HG02610 (cell line): ENCODE measurements around the gene MLLT3.

Experiments used
- ATAC-seq: cut with Tn5 transposase; IDR thresholded peaks from one replicate; pipeline ENCODE4 v1.9.1; 2021; ENCODE audit warnings: mild to moderate bottlenecking, moderate library complexity; ENCODE audit not compliant: unreplicated experiment

MLLT3 gene

DNA sequence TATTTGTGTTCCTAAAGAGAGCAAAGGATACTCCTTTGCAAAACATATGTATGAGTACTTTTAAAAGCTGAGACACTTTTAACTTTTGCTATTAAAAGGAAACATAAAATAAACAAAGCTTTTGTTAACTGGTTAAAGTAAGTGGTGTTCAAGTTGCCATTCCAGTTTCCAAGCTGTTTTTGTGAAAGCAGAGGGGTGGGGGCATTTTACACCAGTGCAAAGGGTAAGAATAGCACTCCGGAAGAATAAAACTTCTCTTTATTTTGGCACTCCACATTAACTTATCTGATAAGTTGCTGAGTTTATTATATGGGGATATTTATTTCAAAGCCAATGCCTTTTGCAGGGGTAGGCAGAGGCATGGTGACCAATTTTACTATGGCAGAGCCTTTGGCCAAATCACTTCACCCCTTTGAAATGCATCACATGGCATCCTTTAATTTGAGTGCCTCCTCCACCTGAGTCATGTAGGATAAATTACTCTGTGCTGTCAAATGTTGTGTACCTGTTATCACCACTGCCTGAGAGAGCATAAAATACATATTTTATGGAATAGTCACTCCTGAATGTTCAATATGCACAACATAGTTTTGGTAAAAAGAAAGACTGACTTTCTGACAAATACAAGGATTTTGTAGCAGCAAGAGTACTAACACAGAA lies 62.9 kb downstream of the MLLT3 start:
- no peak for ATAC-seq

DNA sequence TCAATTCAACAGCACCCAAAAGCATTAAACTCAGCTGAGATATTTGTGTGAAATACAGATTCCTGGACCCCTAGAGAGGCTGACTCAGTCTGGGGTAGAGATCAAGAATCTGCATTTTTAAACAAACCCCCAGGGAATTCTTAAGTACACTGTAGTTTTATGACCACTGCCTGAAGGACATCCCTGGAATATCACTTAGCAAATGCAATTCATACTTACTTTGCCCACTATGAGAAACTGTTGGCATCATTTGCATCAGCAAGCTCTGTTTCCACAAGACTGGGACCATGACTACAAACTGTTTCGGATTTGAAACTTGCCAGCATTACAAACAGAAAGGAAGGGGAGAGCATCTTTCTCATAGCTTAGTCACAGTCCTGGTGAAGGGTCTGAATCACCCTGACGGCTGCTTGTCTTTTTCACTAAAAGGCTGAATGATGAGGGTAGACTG lies 63.7 kb downstream of the MLLT3 start:
- no peak for ATAC-seq

DNA sequence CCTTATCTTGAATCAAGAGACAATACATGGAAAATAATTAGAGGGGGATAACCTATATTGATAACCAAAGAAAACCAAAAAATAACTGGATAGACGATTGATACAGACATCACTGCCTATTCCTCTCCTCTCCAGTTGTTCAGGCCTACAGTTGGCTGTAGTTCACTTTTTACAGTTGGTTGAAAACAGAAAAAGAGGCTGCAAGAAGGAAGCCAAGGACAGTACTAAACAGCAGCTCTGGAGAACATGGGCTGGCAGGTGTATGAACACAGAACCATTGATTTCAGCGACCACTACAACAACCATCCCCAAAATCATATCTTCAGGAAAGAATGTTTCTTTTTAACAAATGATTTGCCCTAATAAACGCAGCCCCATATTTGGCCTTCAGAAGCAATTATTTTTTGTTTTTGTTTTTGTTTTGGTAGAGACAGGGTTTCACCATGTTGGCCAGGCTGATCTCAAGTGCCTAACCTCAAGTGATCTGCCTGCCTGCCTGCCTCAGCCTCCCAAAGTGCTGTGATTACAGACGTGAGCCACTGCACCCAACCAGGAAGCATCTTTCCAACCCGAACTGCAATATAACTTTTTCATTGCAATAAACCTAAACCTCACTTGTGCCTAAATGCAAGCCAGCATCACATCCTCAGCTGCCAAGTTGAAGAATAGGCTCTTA lies 64.3 kb downstream of the MLLT3 start:
- no peak for ATAC-seq

DNA sequence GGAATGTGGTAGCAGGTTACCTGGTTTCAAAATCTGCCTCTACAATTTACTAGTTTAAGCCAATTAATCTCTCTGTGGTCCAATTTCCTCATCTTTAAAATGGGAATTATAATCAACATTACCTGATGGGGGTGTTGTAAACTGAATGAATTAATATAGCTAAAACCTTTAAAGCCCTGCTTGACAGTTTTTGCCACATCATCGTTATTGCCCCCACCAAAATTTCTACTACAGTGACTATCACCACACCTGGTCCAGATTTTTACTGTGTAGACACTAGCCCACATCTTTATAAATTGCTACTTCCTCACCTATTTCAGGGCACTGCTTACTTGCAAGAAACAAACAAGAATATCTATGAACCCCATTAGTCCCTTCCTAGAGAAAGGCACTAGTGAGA lies 65.0 kb downstream of the MLLT3 start:
- no peak for ATAC-seq

DNA sequence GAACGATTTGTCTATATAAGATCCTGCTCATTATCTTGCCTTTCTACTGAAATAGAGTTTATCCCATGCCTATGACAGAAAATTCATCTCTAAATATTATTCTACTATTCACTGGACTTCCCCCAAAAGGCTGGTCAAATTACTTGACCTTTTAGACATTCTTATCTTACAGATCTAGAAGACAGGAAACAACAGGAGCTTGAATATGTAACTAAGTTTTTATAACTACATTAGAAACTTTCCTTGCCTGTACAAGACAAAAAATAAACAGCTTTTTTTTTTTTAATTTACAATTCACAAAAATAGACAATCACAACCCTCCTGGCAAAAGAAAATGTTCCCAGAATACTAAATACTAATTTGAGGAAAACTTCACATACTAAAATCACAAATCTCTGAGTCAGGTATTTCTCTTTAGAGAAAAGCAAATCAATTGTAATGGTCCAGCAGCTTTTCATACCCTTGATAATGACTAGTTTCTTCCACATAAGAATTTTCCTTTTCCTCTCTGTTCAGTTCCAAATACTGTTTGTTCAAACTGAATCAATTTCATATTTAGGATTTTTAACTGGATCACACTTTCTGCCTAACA lies 68.6 kb downstream of the MLLT3 start:
- no peak for ATAC-seq

DNA sequence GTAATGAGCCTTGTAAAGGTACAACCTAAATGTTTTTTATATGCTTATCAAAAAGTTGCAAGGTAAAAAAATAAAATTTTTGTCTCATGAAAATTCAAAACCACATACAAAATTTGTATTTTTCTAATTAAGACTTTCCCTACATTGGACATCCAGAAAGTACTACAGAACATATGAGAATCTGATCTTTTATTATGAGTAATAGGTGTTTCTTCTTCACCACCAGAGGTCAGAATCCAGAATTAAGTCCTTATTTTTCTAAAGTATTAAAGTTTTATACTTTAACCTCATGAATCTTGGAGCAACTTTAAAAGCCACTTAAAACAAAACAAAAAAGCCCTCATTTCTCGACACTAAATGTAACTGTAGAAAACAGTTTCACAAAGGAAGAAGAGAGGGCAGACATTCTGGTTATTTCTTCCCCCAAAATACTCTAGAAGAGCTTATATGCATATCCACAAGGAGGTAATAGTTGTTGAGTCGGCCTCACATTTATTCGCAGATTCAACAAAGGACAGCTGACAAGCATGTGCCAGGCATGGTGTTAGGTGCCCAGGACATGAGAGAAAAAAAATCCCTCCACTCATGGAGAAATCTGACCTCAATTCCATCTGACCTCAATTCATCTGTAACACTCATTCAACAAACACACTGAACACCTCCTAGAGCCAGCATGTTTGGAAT lies 69.3 kb downstream of the MLLT3 start:
- ATAC-seq, result peak; percentile 36

- peak; percentile 58 for ATAC-seq
These were observed 70.5 kb downstream of the MLLT3 start for GRCh38 chr9:20551835-20552234.

DNA sequence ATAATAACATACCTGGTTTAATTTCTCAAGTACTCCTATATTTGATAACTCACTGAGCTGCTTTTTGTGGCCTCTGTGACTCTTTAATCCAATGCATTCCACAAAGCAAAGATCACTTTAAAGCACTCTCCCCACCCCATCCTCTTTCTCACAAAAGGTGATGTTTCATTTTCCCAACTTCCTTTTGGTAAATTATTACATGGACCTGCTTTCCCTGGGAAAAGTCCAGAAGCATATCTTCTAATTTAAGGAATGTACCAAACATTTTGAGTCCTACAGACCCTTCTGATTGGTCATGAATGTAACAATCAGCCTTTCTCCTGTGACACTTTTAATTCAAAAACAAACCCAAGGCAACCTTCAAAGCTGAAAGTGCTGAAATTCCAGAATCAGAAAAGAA lies 71.1 kb downstream of the MLLT3 start:
- ATAC-seq, result no peak

- no peak for ATAC-seq
These were observed 72.0 kb downstream of the MLLT3 start for GRCh38 chr9:20550326-20550725.

- ATAC-seq, result no peak
These were observed 73.2 kb downstream of the MLLT3 start for GRCh38 chr9:20549053-20549452.

DNA sequence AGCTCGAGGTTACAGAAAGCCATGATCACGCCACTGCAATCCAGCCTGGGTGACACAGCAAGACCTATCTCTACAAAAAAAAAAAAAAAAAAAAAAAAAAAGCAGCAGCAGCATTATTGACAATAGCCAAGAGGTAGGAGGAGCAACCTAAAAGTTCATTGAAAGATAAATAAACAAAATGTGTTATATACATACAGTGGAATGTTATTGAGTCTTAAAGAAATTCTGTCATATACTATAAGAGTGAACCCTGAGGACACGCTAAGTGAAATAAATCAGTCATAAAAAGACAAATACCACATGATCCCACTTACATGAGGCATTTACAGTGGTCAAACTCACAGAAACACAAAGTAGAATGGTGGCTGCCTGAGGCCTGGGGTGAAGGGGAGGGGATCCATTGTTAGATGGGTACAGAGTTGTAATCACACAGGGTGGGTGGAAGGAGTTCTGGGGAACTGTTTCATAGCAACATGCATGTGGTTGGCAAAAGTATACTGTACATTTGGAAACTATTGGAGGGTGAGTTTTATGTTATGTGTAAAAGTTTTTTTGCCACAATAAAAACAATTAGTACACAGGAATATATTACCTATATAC lies 77.2 kb downstream of the MLLT3 start:
- ATAC-seq, result no peak

DNA sequence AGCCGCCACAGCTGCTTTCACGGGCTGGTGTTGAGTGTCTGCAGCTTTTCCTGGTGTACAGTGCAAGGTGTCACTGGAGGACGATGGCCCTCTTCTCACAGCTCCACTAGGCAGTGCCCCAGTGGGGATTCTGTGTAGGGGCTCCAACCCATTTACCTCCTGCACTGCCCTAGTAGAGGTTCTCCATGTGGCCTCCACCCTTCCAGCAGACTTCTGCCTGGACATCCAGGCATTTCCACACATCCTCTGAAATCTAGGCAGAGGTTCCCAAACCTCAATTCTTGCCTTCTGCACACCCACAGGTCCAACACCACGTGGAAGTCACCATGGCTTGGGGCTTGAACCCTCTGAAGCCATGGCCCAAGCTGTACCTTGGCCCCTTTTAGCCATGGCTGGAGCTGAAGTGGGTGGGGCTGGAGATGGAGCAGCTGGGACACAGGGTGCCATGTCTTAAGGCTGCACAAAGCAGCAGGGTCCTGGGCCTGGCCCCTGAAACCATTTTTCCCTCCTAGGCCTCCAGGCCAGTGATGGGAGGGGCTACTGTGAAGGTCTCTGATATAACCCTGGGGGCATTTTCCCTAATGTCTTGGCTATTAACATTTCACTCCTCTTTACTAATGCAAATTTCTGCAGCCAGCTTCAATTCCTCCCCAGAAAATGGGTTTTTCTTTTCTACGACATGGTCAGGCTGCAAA lies 82.0 kb downstream of the MLLT3 start:
- ATAC-seq, result no peak

GRCh38 chr9:20538956-20539355 lies 83.3 kb downstream of the MLLT3 start:
- ATAC-seq, result no peak

DNA sequence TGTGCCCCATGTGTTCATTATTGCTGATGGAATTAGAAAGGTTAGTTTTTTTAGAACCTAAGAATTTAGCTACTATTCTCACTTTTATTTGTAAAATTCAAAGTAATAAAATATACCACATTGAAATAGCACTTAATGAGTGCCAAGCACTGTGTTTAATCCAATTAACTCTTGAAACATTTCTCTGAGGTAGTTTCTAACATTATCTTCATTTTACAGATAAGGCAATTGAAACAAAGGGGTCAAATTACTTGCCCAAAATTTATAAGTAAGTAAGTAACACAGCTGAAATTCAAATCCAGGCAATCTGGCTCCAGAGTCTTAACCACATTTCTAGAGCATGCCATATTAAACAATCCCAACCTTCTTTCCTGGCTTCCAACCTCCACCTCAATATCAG lies 84.2 kb downstream of the MLLT3 start:
- no peak for ATAC-seq

- ATAC-seq, result no peak
These were observed 85.0 kb downstream of the MLLT3 start for GRCh38 chr9:20537294-20537693.

DNA sequence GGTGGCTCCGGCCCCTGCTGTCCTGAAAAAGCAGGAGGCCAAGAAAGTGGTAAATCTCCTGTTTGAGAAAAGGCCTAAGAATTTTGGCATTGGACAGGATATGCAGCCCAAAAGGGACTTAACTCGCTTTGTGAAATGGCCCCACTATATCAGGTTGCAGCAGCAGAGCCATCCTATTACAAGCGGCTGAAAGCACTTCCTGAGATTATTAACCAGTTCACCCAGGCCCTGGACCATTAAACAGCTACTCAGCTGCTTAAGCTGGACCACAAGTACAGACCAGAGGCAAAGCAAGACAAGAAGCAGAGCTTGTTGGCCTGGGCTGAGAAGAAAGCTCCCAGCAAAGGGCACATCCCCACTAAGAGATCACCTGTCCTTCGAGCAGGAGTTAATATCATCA lies 89.7 kb downstream of the MLLT3 start:
- no peak for ATAC-seq

DNA sequence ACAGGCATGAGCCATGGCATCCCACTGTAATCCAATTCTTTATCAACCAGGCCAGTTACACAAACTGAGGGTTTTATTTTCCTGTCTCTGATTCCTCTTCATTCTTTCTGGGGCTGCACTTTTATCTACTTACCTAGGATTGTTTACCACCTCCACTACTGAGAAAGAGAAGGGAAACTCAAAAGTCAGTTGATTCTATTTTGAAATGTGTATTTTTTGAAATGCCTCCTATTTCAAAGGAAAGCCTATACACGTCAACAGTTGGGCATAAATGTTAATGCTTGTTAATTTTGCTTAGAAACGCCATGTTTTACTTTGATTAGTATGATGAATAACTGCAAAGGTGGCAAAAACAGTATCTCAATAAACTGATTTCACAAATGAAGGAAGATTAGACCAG lies 92.5 kb downstream of the MLLT3 start:
- ATAC-seq, result no peak

DNA sequence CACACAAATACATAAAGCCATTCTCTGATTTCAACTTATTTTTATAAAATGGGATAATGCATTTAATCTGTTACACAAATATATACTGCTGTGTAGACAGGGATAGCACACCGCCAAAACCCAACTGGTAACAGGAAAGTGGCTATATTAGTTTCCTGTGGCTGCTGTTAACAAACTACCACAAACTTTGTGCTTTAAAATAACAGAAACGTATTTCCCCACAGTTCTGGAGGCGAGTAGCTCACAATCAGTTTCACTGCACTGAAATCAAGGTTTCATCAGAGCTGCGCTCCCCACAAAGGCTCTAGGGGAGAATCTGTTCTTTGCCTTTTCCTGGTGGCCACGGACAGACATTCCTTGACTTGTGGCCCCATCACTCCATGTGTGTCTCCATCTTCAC lies 94.0 kb downstream of the MLLT3 start:
- ATAC-seq, result no peak

DNA sequence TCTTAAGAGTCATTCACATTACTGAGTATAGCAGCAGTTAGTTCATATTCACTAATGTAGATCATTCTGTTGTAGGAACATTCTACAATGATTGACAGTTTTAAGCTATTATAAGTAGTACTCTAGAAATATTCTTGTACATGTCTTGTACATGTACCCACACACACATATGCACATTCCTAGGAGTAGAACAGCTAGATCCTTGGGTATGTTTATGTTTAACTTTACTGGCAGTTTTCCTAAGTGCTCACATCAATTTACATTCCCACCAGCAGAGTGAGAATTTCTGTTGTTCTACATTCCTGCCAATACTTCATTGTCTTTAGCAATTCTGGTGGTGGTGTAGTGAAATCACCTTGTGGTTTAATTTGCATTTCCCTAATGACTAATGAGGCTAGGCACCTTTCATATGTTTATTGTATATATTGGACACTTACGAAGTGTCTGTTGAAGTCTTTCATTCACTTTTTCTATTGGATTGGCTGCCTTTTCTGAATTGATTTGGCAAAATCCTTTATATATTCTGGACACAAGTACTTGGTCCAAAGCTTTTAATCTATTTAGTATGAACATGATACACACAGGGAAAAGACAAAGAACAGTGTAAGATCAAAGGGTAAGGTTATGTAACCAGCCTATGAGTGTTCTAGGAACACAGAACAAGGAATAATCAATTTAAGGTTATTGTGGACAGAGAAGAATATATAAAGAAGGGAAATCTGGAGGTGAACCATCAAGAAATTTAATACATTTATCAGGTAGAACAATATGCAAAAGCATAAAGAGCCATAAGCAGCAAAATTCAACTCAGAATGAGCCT lies 95.6 kb downstream of the MLLT3 start:
- peak; percentile 90 for ATAC-seq

DNA sequence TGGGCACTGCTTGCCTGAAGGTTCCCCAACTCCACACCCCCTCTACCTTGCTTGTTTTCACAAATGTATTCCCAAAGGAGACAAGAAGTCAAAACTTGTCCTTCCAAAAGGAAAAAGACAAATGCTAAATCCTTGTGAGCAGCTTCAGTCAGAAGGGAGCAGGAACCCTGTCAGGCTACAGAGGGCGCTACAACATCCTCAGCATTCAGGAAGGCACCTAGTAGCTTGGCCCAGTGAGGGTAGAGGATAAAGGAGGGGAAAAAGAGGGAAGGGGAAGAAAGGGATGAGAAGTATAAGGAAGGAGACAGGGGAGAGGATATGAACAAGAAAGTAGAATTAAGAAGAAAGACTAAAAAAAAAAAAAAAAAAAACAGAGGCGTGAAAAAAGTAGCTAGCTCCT lies 97.5 kb downstream of the MLLT3 start:
- ATAC-seq, result no peak
